Left lobe of liver (tissue), 2 donors: ENCODE data around the gene CEP170. TPM values are rescaled to one million over a fixed set of nuclear protein-coding genes. Genes with fewer than 3 reads are reported as not detected.
A peak's percentile ranks its signal among the peaks of the same experiment; 100 is the strongest.
"Not testable (repeated sequence)": the region's sequence is repeated elsewhere in the genome, so short reads cannot be mapped to it uniquely, and the experiment has no call there.

Experiments
- ATAC-seq: fragments of 200-7000 bp; cut with Tn5 transposase; one replicate; pipeline ENCODE4 v1.9.1; 2020; ENCODE audit warnings: mild to moderate bottlenecking, moderate library complexity
- DNase-seq: peaks from one replicate; pipeline ENCODE4 v3.0.0-alpha.2; 2020; ENCODE audit warnings: low spot score
- total RNA-seq: library from RNA; stranded (reverse); gene quantifications from one replicate; pipeline ENCODE4 v1.2.1, GENCODE V29; 2021
- donor health status: DM: no; HTN: no; CAD: no; lungs with moderate emphysema.
- donor health status: DM: no; HTN: yes; CAD: no.

CEP170 gene
- total RNA-seq, 1 donor from 2014 or later = 11.3 TPM

DNA sequence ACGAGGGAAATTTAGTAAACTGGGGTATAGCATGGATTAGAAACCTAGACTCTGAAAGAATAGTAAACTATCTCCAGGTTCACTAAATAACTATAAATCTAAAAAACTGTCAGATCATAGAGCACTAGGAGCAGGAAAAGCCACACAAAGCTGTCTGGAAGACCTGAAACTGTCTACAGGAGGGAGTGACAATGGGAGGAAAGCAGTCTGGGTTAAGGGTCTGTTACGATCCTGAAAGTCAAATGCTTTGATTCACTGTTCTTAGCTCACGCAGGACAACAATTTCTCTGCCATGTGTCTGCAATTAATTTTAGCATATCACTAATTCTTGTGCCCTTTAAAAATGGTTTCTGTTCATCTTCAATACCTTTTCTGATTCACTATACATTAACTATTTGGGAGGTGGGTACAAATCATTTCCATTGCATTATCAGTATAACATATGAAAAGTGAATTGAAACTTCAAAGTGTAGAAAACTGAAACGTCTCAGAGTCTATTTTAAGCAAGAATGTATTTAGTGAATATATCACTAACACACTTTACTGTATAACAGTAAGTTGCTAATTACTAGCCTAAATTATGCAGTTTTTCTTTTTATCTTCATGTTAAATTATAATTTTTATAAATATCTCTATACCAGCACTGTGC lies 18.4 kb downstream of the CEP170 start:
- DNase-seq (no peak), ATAC-seq (no peak)

DNA sequence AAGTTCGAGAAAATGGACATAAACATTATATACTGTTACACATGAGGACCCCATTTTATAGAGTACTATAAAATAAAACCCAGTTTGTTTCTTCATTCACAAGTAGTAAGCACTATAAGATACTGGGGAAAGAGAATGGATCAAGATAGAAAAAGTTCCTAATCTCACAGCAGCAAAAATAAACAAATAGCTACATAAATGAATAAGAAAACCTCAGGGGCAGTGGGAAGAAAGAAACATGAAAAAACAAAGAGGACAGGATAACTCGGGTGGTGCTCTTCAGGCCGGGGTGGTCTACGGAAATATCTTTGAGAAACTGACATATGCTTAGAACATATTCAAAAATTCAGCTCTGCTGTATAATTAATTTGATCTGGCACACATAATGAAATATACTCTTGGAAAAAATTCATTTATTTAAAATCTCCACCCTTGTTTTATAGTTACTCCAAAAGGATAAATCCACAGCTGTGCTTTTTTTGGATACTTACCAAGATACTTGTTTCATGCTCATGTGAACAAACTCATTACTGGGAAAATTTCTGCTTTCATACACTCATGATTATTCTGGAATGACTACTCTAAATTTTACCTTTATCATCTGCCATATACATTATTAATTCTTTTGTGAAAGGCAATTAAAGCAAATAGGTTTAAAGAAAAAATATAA lies 20.0 kb downstream of the CEP170 start:
- DNase-seq (no peak), ATAC-seq (no peak)

DNA sequence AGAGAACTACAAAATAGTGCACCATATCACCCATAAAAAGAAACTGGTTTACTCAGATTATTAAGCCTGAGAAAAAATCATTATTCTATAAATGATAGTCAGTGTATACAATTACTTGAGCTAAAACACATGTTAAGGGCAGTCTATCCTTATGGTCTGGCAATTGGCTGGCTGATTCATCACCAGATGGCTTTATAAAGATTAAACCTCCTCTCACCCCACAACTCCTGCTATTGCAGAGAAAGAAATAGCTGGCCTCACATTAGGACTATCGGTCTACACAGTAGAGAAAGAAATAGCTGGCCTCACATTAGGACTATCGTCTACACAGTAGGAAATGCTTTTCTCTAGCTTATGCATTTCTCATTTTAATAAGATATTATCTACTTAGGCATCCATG lies 21.2 kb downstream of the CEP170 start:
- ATAC-seq (no peak), DNase-seq (no peak)

DNA sequence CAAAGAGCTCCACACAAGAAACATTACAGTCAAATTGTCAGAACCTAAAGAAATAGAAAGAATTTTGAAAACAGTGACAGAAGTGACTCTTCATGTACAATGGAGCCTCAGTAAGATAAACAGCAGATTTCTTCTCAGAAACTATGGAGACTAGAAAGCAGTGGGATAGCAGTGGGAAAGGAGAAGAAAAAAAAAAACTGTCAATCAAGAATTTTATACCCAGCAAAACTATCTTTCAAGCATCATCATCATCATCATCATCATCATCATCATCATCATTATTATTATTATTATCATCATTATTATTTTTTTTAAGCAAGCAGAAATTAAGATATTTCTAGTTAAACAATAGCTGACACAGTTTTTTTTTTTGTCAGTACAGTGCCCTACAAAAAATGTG lies 24.2 kb downstream of the CEP170 start:
- ATAC-seq = no peak
- DNase-seq = no peak

DNA sequence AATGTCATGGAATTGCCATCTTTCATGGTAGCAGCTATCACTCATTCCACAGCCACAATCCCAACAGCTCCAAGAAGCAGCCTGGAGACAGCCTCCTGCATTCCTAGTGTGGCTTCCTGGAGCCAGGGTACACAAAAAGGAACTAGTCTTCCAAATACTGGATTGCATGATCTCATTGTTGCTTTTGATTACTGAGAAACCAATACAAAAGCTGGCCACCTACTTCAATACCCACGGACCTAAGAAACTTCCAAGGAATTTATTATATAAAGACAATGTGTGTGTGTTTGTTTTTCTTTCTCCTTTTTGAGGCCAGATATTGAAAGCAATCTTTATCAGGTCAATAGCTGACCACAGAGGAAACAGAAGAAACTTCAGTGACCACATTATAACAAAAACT lies 25.6 kb downstream of the CEP170 start:
- no peak for ATAC-seq

DNA sequence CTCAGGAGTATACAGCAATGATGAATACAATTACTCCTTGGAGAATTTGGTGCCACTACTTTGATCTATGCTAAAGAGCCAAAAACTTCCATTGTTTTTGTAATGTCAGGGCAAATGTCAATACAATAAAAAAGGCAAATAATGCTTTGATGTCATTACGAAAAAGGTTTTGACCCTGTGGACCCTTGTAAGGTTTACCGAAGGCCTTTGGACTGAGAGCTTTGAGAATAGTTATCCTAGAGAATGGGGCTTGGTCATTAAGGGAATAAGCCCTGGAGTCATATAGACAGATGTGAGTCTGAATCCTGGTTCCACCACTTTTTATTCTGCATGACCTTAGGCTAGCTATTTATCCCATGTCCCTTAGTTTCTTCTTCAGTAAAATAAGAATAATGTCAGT lies 27.5 kb downstream of the CEP170 start:
- ATAC-seq = no peak

More for the DNA sequence above, 25.6 kb downstream of the CEP170 start:
- DNase-seq = no peak

DNA sequence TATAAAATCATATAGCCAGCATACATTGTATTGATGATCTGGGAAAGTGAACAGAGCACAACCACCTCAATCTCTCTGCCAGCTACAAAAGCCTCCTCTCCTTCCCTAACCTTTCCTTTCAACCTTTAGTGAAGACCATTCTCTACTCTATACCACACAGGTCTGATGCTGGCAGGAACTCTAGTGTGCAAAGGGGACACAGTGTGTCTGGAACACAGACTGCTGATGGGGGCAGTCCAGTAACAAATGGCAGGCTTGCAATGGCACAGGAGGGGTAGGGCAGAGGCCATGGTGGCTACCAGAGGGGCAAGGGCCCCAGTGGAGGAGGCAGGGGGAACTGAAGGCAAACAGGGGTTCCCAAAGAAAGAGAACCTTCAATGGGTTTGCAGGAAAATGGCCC lies 37.0 kb downstream of the CEP170 start:
- ATAC-seq (no peak), DNase-seq (no peak)

More for the DNA sequence above, 27.5 kb downstream of the CEP170 start:
- no peak for DNase-seq

DNA sequence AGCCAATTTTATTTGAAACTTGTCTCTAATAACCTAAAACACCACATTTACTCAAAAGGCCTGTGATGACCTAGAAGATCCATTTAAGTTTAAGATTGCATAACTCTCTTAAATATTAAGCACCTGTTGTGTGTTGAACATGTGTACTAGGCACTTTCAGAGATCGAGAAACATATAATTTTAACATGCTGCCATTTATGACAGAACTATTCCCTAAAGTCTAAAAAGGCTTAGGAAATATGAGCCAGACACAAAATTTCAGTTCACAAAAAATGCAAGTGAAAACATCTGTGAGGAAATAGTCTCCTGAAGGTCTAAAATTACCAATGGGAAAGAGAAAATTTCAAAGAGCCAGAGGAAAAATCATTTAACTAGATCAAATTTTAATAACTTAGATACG lies 37.7 kb downstream of the CEP170 start:
- DNase-seq = no peak
- ATAC-seq = no peak

DNA sequence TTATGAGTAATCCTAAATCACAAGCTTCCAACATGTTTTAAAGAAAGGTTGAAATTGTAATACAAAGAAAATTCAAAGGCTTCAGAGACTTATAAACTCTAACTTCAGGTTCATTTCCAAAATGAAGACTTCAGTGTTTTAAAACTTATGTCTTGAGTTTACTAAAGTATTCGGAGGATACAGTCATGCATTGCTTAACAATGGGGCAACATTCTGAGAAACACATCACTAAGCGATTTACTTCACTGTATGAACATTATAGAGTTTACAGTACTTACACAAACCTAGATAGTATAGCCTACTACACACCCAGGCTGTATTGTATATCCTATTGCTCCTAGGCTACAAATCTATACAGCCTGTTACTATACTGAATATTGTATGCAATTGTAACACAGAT lies 38.3 kb downstream of the CEP170 start:
- no peak for ATAC-seq
- no peak for DNase-seq

DNA sequence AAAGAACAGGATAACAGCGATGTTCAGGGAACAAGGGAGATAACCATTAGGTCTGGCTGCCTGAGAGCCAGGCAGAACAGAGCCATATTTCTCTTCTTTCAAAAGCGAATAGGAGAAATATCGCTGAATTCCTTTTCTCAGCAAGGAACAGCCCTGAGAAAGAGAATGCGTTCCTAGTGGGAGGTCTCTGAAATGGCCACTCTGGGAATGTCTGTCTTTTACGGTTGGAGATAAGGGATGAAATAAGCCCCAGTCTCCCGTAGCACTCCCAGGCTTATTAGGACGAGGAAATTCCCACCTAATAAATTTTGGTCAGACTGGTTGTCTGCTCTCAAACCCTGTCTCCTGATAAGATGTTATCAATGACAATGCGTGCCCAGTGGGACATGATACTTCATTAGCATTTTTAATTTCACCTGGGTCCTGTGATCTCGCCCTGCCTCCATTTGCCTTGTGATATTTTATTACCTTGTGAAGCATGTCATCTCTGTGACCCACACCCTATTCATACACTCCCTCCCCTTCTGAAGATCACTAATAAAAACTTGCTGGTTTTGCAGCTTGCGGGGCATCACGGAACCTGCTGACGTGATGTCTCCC lies 39.7 kb downstream of the CEP170 start:
- not testable (repeated sequence) for DNase-seq, ATAC-seq

DNA sequence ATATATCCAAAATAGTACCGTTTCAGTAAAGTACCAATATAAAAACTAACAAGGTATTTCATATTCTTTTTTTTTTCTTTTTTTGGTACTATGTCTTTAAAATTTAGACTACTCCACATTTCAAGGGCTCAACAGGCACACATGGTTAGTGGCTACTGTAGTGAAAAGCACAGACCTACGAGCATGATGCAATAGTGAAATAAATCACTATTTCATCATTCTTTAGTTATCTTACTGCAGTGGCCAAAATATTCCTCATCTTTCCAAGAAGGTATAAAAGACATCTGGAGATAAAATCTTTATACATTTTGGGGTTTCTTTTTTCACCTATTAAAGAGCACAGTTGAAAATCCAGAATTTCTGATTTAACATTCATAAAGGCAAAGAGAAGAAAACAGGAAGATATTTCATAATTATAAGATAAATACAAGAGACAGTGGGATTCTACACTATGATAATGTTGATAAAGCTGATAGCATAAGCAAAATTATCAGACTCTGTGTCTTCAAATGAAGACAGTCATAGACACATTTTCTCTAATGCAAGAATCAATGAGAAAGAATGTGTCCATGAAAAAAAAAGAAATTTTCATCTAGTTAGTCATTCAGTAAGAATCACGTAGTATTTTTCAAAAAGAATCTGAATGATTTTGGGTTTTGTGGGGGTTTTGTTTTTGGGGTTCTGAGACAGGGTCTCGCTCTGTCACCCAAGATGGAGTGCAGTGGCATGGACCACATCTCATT lies 41.9 kb downstream of the CEP170 start:
- ATAC-seq (no peak), DNase-seq (no peak)

DNA sequence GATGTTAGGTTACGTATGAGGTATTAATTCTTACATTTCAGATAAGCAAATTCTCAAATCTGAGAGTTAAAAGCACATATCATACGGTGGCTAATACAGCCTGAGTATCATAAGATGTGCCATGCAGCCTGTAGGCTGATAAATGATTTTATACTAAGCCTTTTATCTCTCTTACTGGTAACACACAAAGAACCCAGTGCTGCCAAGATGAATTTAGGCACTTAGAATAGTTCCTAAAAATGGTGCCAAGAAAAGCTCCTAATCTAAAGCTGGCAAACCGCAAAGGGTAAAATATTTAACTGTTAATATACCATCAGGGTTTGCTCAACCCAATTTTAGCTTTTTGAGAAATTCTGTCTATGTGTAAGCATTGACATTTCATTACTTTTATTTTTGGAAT lies 43.1 kb downstream of the CEP170 start:
- not testable (repeated sequence) for DNase-seq, ATAC-seq

DNA sequence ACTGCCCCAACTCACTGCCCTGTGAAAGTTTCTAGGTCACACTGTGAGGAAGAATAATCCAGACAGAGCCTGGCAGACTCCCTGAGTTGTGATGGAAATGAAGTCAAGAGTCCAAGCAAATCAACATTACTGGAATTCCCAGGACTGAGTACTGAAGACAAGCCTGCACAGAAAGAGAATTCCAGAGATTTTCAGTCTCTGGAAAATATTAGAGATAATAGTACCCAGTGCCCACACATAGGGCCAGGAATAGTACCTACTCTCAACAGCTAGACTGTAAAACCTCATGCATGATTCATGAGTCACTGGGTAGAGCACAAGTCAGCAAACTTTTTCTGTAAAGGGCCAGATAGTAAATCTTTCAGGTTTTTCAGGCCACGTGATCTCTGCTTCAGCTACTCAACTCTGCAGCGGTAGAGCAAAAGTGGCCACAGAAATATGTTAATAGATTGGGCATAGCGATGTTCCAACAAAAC lies 50.0 kb downstream of the CEP170 start:
- not testable (repeated sequence) for DNase-seq, ATAC-seq

DNA sequence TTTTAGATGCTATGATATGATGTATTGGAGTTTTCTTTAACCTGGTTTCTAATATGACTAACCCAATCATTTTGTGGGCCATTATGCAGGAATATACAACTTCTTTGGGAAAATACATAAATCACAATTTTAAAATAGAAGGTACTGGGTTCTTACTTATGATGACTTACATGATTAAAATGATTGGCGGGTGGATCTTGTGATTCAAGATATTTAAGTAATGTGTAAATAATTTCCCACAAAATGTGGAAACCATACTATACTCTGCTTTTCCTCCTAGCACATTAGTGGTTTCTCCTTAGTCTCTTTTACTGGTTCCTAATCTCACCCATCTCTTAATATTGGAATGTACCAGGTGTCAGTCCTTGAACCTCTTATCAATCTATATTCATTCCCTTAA lies 50.7 kb downstream of the CEP170 start:
- ATAC-seq, DNase-seq: not testable (repeated sequence)

DNA sequence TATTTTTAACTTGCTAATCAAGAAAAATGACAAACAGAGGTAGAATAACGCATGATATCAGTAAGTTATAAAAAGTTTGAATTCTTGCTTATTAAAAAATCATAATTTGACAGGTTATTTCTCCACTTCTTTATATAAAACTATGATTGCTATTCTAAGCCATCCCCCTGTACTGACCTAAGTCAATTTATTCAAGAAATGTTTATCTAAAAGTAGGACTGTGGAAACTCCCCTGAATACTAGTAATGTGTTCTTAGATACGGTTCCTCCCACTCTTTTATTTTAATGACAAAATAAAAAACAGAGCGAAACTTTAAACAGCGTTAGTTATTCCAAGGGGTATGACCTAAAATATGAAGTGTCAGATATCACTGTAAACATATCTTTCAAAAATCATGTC lies 51.9 kb downstream of the CEP170 start:
- DNase-seq, ATAC-seq: not testable (repeated sequence)

DNA sequence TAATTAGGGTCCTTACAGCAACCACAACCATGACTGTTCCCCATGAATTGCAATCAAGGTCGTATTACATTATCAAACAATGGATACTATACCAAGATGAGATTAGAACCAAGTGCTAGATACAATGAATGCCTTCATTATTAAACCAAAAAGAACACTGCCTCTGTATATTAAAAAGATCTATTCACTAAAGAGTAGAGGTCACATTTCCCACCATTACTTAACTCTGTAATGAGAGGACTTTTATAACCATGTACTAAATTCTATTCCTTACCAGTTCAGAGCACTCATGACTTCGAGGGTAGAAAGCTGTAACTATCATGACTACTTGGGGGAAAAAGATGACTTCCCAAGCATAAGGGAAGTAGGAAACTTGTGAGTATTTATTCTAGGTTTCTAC lies 53.8 kb downstream of the CEP170 start:
- not testable (repeated sequence) for ATAC-seq

DNA sequence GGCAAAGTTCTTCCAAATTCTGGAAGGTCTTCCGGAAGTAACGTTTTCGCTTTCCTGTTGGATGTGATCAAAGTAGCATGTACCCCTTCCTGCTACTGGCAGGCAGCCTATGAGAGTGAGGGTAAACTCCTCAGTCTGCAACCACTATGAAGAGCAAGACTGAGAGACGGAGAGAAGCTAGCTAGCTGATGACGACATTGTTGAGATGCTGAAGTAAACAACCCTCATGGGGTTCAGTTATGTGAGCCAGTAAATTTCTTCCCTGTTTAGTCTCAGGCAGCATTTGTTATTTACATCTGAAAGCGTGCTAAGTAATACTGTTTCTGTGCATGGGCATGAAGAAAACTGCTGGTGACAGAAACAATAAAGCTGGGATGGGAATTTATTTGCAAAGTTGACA lies 57.6 kb downstream of the CEP170 start:
- not testable (repeated sequence) for DNase-seq, ATAC-seq

More for the DNA sequence above, 53.8 kb downstream of the CEP170 start:
- not testable (repeated sequence) for DNase-seq

DNA sequence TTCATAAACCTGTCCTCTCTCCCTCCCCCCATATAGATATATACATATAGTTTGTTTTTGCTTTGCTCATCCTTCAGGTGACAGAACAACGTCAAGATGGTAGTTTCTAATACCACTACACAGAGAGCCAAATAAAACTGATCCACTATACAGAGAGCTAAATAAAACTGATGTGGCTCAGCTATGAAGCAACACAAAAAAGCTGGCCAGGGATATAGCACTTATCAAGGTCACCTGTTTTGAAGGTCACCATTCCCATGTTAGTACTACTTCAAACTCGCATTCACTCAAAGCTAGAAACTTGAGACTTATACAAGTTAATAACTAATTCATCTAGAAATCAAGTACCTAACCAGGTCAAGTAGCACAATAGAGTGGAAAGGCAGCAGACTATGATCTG lies 61.8 kb downstream of the CEP170 start:
- not testable (repeated sequence) for DNase-seq, ATAC-seq

DNA sequence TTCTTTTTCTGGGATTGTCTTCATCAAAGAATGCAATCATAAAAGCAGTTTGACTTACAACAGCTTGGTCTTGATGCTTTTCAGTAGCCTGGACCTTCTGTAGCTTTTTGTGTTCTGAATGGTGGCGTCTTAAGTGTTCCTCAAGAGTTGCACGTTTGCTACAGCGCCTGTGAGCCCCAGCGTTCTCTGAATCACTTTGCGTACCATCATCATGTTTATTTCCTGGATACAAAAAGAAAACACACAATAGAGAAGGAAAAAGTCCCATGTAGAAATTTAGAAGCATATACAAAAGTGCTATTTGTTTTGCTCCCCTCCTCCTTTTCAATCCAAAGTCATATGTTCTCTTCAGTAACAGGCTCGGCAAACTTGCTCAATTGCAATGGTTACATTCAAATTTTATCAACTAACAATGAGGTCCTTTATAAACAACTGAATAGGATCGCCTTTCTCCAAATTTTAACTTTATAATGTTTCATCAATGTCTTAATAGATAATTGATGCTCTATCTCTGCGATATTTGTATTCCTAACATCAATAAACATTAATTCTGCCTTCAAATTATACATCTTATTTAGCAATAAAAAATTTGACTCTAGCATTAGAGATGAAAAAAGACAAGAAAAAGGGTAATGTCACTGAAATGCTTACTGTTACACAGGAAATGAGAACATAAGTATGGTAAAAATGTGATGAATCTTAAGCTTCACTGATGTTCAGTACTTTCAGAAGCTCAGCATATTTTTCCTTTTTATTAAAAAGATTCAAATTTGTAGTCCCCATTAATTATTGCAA lies 68.7 kb downstream of the CEP170 start:
- DNase-seq, ATAC-seq: not testable (repeated sequence)

DNA sequence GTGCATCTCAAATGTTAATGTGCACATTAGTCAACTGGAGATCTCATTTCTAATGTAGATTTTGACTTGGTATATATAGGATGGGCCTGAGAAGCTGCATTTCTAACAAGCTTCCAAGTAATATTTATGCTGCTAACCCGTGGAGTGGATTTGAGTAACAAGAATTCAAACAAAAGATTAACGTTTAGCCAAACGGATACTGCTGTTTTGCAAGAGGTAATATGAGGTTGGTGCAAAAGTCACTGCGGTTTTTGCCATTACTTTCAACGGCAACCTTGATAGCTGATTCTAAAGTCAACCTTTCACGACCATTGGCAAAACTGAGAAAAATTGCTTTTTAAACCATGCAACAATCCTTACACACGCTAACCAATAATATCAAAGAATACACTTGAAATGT lies 70.3 kb downstream of the CEP170 start:
- ATAC-seq = peak; percentile 94
- not testable (repeated sequence) for DNase-seq
